ENCODE data around the gene LTBP1.

GRCh38 chr2:33421820-33422219 is 475.1 kb downstream of the LTBP1 start:
- TF ChIP-seq RCOR1 (conservative IDR thresholded peaks at IDR 0.05; ENCODE audit: low read depth, low read length) (no peak), EZH2 (IDR thresholded peaks at IDR 0.05; ENCODE audit: borderline replicate concordance, control insufficient read depth, low read depth, low read length) (no peak), ZBTB33 (IDR thresholded peaks at IDR 0.05) (no peak), CHD2 (IDR thresholded peaks at IDR 0.05; ENCODE audit: borderline replicate concordance, low read depth, low read length) (no peak), RAD21 (IDR thresholded peaks at IDR 0.05; ENCODE audit: insufficient read depth, low read depth, low read length) (no peak)
- TF ChIP-seq, protein P1, sequence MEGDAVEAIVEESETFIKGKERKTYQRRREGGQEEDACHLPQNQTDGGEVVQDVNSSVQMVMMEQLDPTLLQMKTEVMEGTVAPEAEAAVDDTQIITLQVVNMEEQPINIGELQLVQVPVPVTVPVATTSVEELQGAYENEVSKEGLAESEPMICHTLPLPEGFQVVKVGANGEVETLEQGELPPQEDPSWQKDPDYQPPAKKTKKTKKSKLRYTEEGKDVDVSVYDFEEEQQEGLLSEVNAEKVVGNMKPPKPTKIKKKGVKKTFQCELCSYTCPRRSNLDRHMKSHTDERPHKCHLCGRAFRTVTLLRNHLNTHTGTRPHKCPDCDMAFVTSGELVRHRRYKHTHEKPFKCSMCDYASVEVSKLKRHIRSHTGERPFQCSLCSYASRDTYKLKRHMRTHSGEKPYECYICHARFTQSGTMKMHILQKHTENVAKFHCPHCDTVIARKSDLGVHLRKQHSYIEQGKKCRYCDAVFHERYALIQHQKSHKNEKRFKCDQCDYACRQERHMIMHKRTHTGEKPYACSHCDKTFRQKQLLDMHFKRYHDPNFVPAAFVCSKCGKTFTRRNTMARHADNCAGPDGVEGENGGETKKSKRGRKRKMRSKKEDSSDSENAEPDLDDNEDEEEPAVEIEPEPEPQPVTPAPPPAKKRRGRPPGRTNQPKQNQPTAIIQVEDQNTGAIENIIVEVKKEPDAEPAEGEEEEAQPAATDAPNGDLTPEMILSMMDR (IDR thresholded peaks at IDR 0.05 in 2 of 3, conservative IDR thresholded peaks at IDR 0.05 in 1 of 3; ENCODE audit: control insufficient read depth in 2 of 3, extremely low read depth in 1 of 3, insufficient read depth in 1 of 3, low read depth in 3 of 3, low read length in 3 of 3): no peak

Data from GM12878 (cell line).